ENCODE measurements around the gene SELENOO.

DNA sequence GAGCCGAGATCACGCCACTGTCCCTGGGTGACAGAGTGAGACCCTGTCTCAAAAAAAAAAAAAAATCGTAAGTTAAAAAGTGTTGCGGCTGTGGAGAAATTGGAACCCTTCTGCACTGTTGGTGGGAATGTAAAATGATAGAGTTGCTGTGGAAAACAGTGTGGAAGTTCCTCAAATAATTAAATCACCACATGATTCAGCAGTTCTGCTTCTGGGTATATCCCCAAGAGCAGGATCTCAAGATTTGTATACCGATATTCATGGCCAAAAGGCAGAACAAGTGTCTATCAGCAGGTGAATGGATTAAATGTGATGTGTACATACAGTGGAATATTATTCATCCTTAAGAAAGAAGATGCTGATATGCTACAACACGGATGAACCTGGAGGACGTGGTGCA, 3.8 kb downstream of the SELENOO start:
- TF ChIP-seq, protein P1, sequence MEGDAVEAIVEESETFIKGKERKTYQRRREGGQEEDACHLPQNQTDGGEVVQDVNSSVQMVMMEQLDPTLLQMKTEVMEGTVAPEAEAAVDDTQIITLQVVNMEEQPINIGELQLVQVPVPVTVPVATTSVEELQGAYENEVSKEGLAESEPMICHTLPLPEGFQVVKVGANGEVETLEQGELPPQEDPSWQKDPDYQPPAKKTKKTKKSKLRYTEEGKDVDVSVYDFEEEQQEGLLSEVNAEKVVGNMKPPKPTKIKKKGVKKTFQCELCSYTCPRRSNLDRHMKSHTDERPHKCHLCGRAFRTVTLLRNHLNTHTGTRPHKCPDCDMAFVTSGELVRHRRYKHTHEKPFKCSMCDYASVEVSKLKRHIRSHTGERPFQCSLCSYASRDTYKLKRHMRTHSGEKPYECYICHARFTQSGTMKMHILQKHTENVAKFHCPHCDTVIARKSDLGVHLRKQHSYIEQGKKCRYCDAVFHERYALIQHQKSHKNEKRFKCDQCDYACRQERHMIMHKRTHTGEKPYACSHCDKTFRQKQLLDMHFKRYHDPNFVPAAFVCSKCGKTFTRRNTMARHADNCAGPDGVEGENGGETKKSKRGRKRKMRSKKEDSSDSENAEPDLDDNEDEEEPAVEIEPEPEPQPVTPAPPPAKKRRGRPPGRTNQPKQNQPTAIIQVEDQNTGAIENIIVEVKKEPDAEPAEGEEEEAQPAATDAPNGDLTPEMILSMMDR (IDR thresholded peaks at IDR 0.05): no peak
- TF ChIP-seq POLR2A (IDR thresholded peaks at IDR 0.05): no peak
- no peak for TF ChIP-seq EP300 (IDR thresholded peaks at IDR 0.05)

All from tibial nerve (tissue), 4 donors.